RWPE1 (cell line): ENCODE results near the gene PRR23B.

Experiments
- CTCF ChIA-PET: fragments of 350-600 bp; sonication (Branson Sonifier 250); formaldehyde crosslinking; extraction: SDS; loops from one replicate; lab custom pipeline; 2021; lab: Yijun Ruan, JAX
- POLR2A ChIA-PET: fragments of 400-600 bp; formaldehyde crosslinking; extraction: SDS; loops from one replicate; lab custom pipeline; 2020; ENCODE audit warnings: antibody characterized with exemption; ENCODE audit not compliant: low non-redundant PET; lab: Yijun Ruan, JAX
- DNase-seq: peaks from one replicate; pipeline ENCODE4 v3.0.0; 2012; ENCODE audit warnings: low spot score
- H3K27ac ChIP-seq: fragments of 450-650 bp; 2 replicates; pipeline ENCODE4 v1.5.1; 2017
- CTCF ChIP-seq: fragments of 450-650 bp; conservative IDR thresholded peaks from 2 replicates; pipeline ENCODE4 v1.5.1; 2017; ENCODE audit warnings: low read depth, mild to moderate bottlenecking

Gene PRR23B

GRCh38 chr3:139020868-139021234, at the start of gene PRR23B:
TSS of gene PRR23B (minus strand) at chr3:139020926. CDS start at chr3:139020661, 265 bp downstream.
- H3K27ac ChIP-seq: no peak within 1 kb of the TSS
- ChIA-PET POLR2A (no interaction called here), CTCF (no interaction called here)
- no peak for TF ChIP-seq CTCF
- no peak for DNase-seq

- no peak overlapping the region for H3K27ac ChIP-seq
- no peak for TF ChIP-seq CTCF
- ChIA-PET CTCF (no interaction called here), POLR2A (no interaction called here)
- no peak for DNase-seq
Measured at GRCh38 chr3:139062918-139063317, 42.2 kb upstream of the PRR23B start.

GRCh38 chr3:139052802-139053600, 32.3 kb upstream of the PRR23B start:
- ChIA-PET CTCF (no interaction called here), POLR2A (no interaction called here)
- no peak overlapping the region for H3K27ac ChIP-seq
- DNase-seq: no peak
- no peak for TF ChIP-seq CTCF

- CTCF ChIA-PET: no interaction called here
- no peak for DNase-seq
- POLR2A ChIA-PET: no interaction called here
- no peak for TF ChIP-seq CTCF
- no peak within 1 kb of the TSS for H3K27ac ChIP-seq
Measured at GRCh38 chr3:139044366-139045210, 23.9 kb upstream of the PRR23B start, which contains the start of gene PRR23C. TSS of gene PRR23C (minus strand) at chr3:139044892. CDS start at chr3:139044620, 272 bp downstream.

GRCh38 chr3:139043554-139044365, 23.0 kb upstream of the PRR23B start:
- no peak overlapping the region for H3K27ac ChIP-seq
- ChIA-PET POLR2A (no interaction called here), CTCF (no interaction called here)
- no peak for TF ChIP-seq CTCF
- DNase-seq: no peak

- ChIA-PET POLR2A (no interaction called here), CTCF (no interaction called here)
- no peak for DNase-seq
- no peak overlapping the region for H3K27ac ChIP-seq
- TF ChIP-seq CTCF: no peak
Measured at GRCh38 chr3:139037478-139037877, 16.8 kb upstream of the PRR23B start.
